SK-N-DZ (cell line): ENCODE results near the gene PPM1H.

Experiments used
- DNase-seq: peaks from one replicate; pipeline ENCODE4 v3.0.0-alpha.2; 2015; ENCODE audit warnings: low spot score

PPM1H gene

GRCh38 chr12:62714774-62715721 lies 219.9 kb downstream of the PPM1H start:
- DNase-seq = no peak

- DNase-seq = no peak
These were observed 220.7 kb downstream of the PPM1H start for GRCh38 chr12:62714181-62714773.

- no peak for DNase-seq
These were observed 221.2 kb downstream of the PPM1H start for GRCh38 chr12:62713723-62714122.

GRCh38 chr12:62712681-62713573 lies 222.0 kb downstream of the PPM1H start:
- DNase-seq = no peak

- DNase-seq = peak; percentile 61
These were observed 223.2 kb downstream of the PPM1H start for GRCh38 chr12:62711631-62712241.

- no peak for DNase-seq
These were observed 225.6 kb downstream of the PPM1H start for GRCh38 chr12:62709311-62709710.

GRCh38 chr12:62707939-62708338 lies 227.0 kb downstream of the PPM1H start:
- no peak for DNase-seq

- no peak for DNase-seq
These were observed 229.1 kb downstream of the PPM1H start for GRCh38 chr12:62705846-62706245.

GRCh38 chr12:62703011-62703380 lies 232.0 kb downstream of the PPM1H start:
- DNase-seq = no peak

GRCh38 chr12:62701492-62701891 lies 233.5 kb downstream of the PPM1H start:
- DNase-seq = no peak

GRCh38 chr12:62700091-62700880 lies 234.7 kb downstream of the PPM1H start:
- DNase-seq = no peak

GRCh38 chr12:62698701-62699101 lies 236.2 kb downstream of the PPM1H start:
- DNase-seq = no peak

- no peak for DNase-seq
These were observed 237.1 kb downstream of the PPM1H start for GRCh38 chr12:62697893-62698292.

GRCh38 chr12:62695696-62696095 lies 239.3 kb downstream of the PPM1H start:
- DNase-seq = no peak

- DNase-seq = no peak
These were observed 240.3 kb downstream of the PPM1H start for GRCh38 chr12:62694632-62695031.

GRCh38 chr12:62694116-62694515 lies 240.8 kb downstream of the PPM1H start:
- no peak for DNase-seq

- no peak for DNase-seq
These were observed 241.4 kb downstream of the PPM1H start for GRCh38 chr12:62693376-62694050.

- no peak for DNase-seq
These were observed 242.1 kb downstream of the PPM1H start for GRCh38 chr12:62692884-62693283.

- DNase-seq = no peak
These were observed 243.6 kb downstream of the PPM1H start for GRCh38 chr12:62691309-62691708.
